Adrenal gland (tissue), 12 donors: Measurements from ENCODE around the gene SLC30A7. TPM values are rescaled to one million over a fixed set of nuclear protein-coding genes. Genes with fewer than 3 reads are reported as not detected.

Experiments used
- DNase-seq, 7 donors: peaks; one replicate each; pipeline ENCODE4 v3.0.0-alpha.2; 2019 to 2020
- H3K27ac ChIP-seq, 5 donors: fragments of 200-600 bp; sonication (generic) in 4 of 5; 1 replicate in 3 of 5; 2 replicates in 2 of 5; pipeline versions ENCODE4 v1.5.1 to v1.8.0; 2016 to 2020; ENCODE audit warnings: mild to moderate bottlenecking in 1 of 5
- H3K27me3 ChIP-seq: fragments of 200-600 bp; 2 replicates; pipeline ENCODE4 v1.8.0; 2021
- H3K36me3 ChIP-seq, 2 donors: fragments of 200-600 bp; replicated peaks in 1 of 2; 1 replicate in 1 of 2; 2 replicates in 1 of 2; pipeline versions ENCODE4 v1.5.1 to v1.8.0; 2018 to 2022
- H3K4me1 ChIP-seq, 2 donors: fragments of 200-600 bp; replicated peaks in 1 of 2; 1 replicate in 1 of 2; 2 replicates in 1 of 2; pipeline versions ENCODE4 v1.5.1 to v1.8.0; 2018 to 2021
- H3K4me3 ChIP-seq, 4 donors: fragments of 200-600 bp; sonication (generic) in 3 of 4; one replicate each; pipeline ENCODE4 v1.5.1; 2016 to 2018
- H3K9me3 ChIP-seq, 3 donors: fragments of 200-600 bp; sonication (generic) in 1 of 3; replicated peaks in 1 of 3; 1 replicate in 2 of 3; 2 replicates in 1 of 3; pipeline versions ENCODE4 v1.5.1 to v1.8.0; 2016 to 2021
- POLR2A ChIP-seq, 2 donors: fragments of 450-650 bp; IDR thresholded peaks; one replicate each; pipeline ENCODE4 v1.6.1; 2017; ENCODE audit warnings: antibody characterized with exemption in 2 of 2, mild to moderate bottlenecking in 2 of 2, moderate library complexity in 1 of 2
- WGBS, 4 donors: extraction: QIAGEN DNeasy Blood & Tissue Kit in 2 of 4; methylation state at CpG; one replicate each; pipeline versions ENCODE4 v1.1.5 to v1.1.7; 2013 to 2017; 5-methylcytosine and 5-hydroxymethylcytosine counted together
- intact Hi-C, 2 donors: fragments of 100-400 bp; cut with DNase I; formaldehyde crosslinking; loops; one replicate each; pipeline versions ENCODE4 v1.14.1 to v1.15.0; 2022 to 2023
- polyA plus RNA-seq, 3 donors: library from polyadenylated mRNA; stranded (reverse); fragments of 200-250 nt in 2 of 3; fragments of 350-450 nt in 1 of 3; fragmentation: Illumina TruSeq in 1 of 3; extraction: RNeasy Lipid Tissue Mini Kit (QIAGEN cat#74804) in 1 of 3; gene quantifications; one replicate each; pipeline ENCODE4 v1.2.3, GENCODE V29; 2013 to 2014
- total RNA-seq, 9 donors: library from RNA; depleted of rRNA in 4 of 9; stranded (reverse); fragments of >200 nt in 4 of 9; fragments of 120-200 nt in 1 of 9; fragmentation: NEBNext Ultra II Directional in 1 of 9; extraction: Animal tissue kit (Norgen Biotek cat#: 25700) in 1 of 9; gene quantifications; one replicate each; pipeline versions ENCODE4 v1.1.0 to v1.2.4, GENCODE V29; 2013 to 2023
- TF ChIP-seq, protein P1 (sequence below), 6 experiments: fragments of 450-650 bp in 4 of 6; fragments of 200-600 bp in 2 of 6; sonication (generic) in 1 of 6; IDR thresholded peaks; 1 replicate in 5 of 6; 2 replicates in 1 of 6; pipeline versions ENCODE4 v1.5.1 to v1.8.0; 2016 to 2021; ENCODE audit warnings: antibody characterized with exemption in 6 of 6, mild to moderate bottlenecking in 2 of 6, moderate library complexity in 1 of 6
- donor health status: healthy with polysubstance abuse.
- donor health status: Bipolar disorder and iron deficiency.
- donor health status: DM: yes; HTN: yes; CAD: no.
- donor health status: DM: no; HTN: no; CAD: no.
- donor health status: DM: no; HTN: no; CAD: no.
- donor health status: DM: yes; HTN: yes; CAD: no.

Gene SLC30A7
- total and polyA plus RNA-seq, 12 donors, result 3.1 to 79.8 (median 30.5) TPM

DNA sequence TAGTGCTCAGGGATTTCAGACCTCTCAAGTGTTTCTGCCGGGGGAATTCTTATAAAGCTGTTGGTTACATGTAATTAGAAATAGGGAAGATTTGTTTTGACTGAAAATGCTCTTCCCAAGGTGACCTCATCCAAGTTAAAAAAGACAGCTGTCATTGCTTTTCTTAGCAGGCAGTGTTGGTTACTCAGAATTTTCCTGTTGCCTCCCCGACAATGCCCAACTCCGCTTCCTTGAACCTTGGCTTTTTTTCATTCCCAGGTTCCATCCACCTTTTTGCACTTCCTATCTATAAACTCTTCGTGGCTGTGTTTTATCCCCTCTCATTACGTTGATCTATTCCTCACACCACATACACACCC, 130.5 kb downstream of the SLC30A7 start:
- intact Hi-C loops, result no loop called here
- TF ChIP-seq, protein P1, sequence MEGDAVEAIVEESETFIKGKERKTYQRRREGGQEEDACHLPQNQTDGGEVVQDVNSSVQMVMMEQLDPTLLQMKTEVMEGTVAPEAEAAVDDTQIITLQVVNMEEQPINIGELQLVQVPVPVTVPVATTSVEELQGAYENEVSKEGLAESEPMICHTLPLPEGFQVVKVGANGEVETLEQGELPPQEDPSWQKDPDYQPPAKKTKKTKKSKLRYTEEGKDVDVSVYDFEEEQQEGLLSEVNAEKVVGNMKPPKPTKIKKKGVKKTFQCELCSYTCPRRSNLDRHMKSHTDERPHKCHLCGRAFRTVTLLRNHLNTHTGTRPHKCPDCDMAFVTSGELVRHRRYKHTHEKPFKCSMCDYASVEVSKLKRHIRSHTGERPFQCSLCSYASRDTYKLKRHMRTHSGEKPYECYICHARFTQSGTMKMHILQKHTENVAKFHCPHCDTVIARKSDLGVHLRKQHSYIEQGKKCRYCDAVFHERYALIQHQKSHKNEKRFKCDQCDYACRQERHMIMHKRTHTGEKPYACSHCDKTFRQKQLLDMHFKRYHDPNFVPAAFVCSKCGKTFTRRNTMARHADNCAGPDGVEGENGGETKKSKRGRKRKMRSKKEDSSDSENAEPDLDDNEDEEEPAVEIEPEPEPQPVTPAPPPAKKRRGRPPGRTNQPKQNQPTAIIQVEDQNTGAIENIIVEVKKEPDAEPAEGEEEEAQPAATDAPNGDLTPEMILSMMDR (IDR thresholded peaks at IDR 0.05), result no peak
- TF ChIP-seq POLR2A (IDR thresholded peaks at IDR 0.05), result no peak
- peak overlapping the region; percentile 68 to 94 (median 78) for H3K4me3 ChIP-seq
- WGBS, 4 donors, result 33 to 40% (median 36%) methylated on average over 5 of the region's 5 CpGs
- H3K27ac ChIP-seq, result peak overlapping the region; percentile 61 to 93 (median 84)
- H3K4me1 ChIP-seq, result peaks cover 3 to 23% of the 10 kb centered on the region in 2 donors
- H3K9me3 ChIP-seq, result no peaks in the 10 kb centered on the region
- no peaks in the 10 kb centered on the region for H3K27me3 ChIP-seq
- no peak for DNase-seq
- H3K36me3 ChIP-seq, result no peaks in the 10 kb centered on the region

DNA sequence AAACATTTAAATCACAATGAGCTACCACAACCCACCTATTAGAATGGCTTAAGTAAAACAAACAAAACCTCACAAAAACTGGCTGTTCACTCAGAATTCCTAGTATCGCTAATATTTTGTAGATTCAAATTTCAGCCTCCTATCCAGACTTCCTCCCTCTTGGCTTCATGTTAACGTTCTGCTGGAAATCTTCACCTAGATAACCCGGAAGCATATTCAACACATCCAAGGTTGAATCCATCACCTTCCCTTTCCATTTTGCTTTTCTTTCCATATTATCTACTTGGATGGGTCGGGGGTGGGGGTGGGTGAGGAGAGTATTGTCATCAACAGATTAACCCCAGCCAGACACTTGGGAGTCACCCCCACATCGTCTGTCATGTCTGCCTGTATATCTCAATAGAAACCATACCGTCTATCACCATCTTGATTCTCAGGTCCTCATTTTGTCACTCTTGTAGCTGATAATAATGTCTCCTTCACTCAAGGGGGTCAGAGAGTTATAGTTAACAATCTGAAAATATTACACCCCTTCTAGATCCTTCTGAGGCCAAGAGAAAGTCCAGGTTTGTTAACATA, 131.4 kb downstream of the SLC30A7 start:
- no peak for DNase-seq
- no peak for TF ChIP-seq POLR2A (IDR thresholded peaks at IDR 0.05)
- TF ChIP-seq, protein P1 (IDR thresholded peaks at IDR 0.05), result no peak
- Histone ChIP-seq H3K9me3 (no peaks in the 10 kb centered on the region), H3K36me3 (no peaks in the 10 kb centered on the region), H3K4me3 (no peak overlapping the region), H3K4me1 (peaks cover 3 to 19% of the 10 kb centered on the region in 2 donors), H3K27ac (no peak overlapping the region), H3K27me3 (no peaks in the 10 kb centered on the region)
- 89 to 95% (median 94%) methylated on average over 6 of the region's 6 CpGs for WGBS, 4 donors
- intact Hi-C loops, result no loop called here

DNA sequence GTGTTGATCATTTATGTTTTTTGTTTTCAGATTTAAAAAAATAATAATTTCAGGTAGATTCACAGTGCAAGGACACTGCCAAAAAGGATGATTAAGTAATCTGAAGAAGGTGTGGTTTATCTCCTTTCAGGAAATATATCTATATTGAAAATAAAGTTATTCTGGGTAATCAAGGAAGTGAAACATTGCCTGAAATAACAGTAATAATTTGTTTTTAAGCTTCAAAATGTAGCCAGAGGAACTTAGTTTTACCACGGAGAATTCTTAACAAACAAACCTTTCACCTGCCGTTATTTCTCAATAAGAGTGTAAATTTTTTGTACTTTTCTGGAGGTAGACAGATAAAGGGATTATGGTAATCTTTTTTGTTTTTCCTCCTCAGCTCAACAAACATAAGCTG, 132.6 kb downstream of the SLC30A7 start:
- H3K4me3 ChIP-seq, result no peak overlapping the region
- H3K27ac ChIP-seq, result no peak overlapping the region
- H3K9me3 ChIP-seq, result no peaks in the 10 kb centered on the region
- intact Hi-C loops, result no loop called here
- peaks cover 3 to 18% of the 10 kb centered on the region in 2 donors for H3K4me1 ChIP-seq
- 61 to 72% (median 66%) methylated on average over 2 of the region's 2 CpGs for WGBS, 4 donors
- H3K36me3 ChIP-seq, result no peaks in the 10 kb centered on the region
- no peaks in the 10 kb centered on the region for H3K27me3 ChIP-seq
- DNase-seq, result no peak
- TF ChIP-seq, protein P1 (IDR thresholded peaks at IDR 0.05), result no peak
- no peak for TF ChIP-seq POLR2A (IDR thresholded peaks at IDR 0.05)

DNA sequence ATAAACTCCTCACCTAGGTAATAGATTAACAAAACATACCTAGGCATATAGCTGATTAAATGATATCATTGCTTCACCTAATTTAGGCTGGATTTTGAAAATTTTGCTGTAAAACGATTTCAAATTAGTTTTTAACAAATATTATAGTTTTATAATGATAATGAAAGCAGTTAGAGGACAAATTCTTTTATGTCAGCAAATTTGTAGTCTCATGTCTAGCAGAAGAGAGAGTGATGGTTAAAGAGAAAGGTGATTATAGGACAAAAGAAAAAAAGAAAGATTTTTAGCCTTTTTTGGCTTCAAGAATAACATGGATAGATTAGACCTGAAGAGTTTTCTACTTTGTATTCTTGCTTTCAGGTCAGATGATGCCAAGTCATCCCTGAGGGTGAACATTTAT, 133.3 kb downstream of the SLC30A7 start:
- 70 to 88% (median 78%) methylated on average over 1 of the region's 1 CpG for WGBS, 4 donors
- TF ChIP-seq, protein P1 (IDR thresholded peaks at IDR 0.05), result no peak
- TF ChIP-seq POLR2A (IDR thresholded peaks at IDR 0.05), result no peak
- Histone ChIP-seq H3K36me3 (no peaks in the 10 kb centered on the region), H3K27ac (no peak overlapping the region), H3K9me3 (no peaks in the 10 kb centered on the region), H3K4me1 (peaks cover 3 to 18% of the 10 kb centered on the region in 2 donors), H3K27me3 (no peaks in the 10 kb centered on the region), H3K4me3 (no peak overlapping the region)
- intact Hi-C loops, result no loop called here
- DNase-seq, result no peak
